ENCODE results near the gene AGBL4.

AGBL4 gene

DNA sequence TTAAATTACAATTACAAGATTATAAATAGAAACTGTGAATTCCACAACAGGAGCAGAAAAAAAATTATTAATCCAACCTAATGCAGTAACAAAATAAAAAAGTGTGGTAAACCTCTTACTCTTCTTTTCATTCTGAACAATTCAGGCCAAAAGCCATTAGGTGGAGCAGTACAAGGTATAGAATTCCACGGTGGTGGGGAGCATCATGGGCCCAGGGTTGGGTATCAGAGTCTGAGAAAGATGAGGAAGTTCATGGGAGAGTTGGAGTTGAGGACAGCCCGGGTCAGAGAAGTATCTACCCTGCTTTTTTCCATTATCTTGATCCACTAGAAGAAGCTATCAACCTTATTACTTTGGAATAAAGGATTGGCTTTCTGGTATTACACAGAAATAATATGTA is 586.9 kb downstream of the AGBL4 start:
- no peak for TF ChIP-seq ZFX (IDR thresholded peaks at IDR 0.05; ENCODE audit: borderline replicate concordance)
- TF ChIP-seq, protein P1, sequence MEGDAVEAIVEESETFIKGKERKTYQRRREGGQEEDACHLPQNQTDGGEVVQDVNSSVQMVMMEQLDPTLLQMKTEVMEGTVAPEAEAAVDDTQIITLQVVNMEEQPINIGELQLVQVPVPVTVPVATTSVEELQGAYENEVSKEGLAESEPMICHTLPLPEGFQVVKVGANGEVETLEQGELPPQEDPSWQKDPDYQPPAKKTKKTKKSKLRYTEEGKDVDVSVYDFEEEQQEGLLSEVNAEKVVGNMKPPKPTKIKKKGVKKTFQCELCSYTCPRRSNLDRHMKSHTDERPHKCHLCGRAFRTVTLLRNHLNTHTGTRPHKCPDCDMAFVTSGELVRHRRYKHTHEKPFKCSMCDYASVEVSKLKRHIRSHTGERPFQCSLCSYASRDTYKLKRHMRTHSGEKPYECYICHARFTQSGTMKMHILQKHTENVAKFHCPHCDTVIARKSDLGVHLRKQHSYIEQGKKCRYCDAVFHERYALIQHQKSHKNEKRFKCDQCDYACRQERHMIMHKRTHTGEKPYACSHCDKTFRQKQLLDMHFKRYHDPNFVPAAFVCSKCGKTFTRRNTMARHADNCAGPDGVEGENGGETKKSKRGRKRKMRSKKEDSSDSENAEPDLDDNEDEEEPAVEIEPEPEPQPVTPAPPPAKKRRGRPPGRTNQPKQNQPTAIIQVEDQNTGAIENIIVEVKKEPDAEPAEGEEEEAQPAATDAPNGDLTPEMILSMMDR (IDR thresholded peaks at IDR 0.05): no peak
- H3K27ac ChIP-seq: no peak overlapping the region

DNA sequence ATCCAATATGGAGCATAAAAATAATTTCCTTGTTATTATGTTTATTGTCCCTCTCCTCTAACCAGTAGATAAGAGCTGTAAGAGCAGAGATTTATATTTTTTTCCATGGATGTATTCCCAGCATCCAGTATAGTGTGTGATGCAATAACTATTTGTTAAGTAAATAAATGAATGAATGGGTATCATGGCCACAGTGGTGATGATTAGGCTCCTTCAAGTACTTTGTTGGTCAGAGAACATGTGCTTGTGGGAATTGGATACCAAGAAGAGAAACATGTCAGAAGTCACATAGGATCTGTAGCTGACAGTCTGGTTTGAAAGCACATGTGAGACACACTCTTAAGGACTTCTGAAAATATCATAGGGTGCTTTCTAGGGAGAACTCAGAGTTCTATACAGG is 588.5 kb downstream of the AGBL4 start:
- TF ChIP-seq, protein P1 (IDR thresholded peaks at IDR 0.05): no peak
- no peak for TF ChIP-seq ZFX (IDR thresholded peaks at IDR 0.05; ENCODE audit: borderline replicate concordance)
- no peak overlapping the region for H3K27ac ChIP-seq

DNA sequence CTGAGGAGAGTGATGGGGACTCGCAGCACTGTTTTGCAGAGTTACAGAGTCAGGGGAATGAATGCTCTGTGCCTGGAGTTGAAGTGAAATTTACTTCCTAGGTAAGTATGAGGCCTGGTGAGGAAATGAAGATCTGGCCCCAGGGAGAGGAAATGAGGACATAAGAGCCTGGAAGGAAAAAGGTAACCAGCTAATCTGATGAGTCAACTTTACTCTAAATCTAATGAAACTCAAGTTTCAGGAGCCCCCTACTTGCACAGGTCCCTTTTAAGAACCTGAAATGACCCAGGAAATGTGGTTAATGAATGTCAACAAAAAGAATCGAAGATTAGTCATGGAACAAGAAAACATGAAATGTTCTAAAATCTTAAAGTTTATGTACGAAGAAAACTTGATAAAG is 599.0 kb downstream of the AGBL4 start:
- H3K27ac ChIP-seq: no peak overlapping the region
- no peak for TF ChIP-seq ZFX (IDR thresholded peaks at IDR 0.05; ENCODE audit: borderline replicate concordance)
- TF ChIP-seq, protein P1 (IDR thresholded peaks at IDR 0.05): no peak

DNA sequence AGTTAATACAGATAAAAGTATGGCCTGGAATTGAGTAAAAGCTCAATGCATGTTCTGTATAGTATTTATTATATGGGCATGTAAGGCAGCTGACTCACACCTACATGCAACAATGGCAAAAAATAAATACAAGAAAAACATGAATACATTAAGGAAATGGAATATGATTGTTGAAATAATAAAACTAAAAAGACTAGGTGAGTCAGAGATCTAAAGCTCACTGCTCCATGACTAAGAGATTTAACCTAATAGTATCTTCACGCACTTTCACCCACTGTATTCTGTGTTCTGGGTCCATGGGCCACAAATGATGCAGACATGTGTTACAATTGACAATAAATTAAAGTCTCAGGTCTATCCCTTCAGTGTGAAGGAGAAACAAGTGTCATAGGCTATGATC is 607.0 kb downstream of the AGBL4 start:
- H3K27ac ChIP-seq: no peak overlapping the region
- no peak for TF ChIP-seq ZFX (IDR thresholded peaks at IDR 0.05; ENCODE audit: borderline replicate concordance)
- TF ChIP-seq, protein P1 (IDR thresholded peaks at IDR 0.05): no peak

DNA sequence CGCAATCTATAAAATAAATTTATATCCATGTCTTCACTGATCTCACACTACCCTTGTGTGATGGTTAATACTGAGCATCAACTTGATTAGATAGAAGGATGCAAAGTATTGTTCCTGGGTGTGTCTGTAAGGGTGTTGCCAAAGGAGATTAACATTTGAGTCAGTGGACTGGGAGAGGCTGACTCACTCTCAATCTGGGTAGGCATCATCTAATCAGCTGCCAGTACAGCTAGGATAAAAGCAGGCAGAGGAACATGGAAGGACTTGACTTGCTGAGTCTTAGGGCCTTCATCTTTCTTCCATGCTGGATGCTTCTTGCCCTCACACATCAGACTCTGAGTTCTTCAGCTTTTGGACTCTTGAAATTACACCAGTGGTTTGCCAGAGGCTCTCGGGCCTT is 615.4 kb downstream of the AGBL4 start:
- no peak overlapping the region for H3K27ac ChIP-seq
- no peak for TF ChIP-seq ZFX (IDR thresholded peaks at IDR 0.05; ENCODE audit: borderline replicate concordance)
- TF ChIP-seq, protein P1 (IDR thresholded peaks at IDR 0.05): no peak

DNA sequence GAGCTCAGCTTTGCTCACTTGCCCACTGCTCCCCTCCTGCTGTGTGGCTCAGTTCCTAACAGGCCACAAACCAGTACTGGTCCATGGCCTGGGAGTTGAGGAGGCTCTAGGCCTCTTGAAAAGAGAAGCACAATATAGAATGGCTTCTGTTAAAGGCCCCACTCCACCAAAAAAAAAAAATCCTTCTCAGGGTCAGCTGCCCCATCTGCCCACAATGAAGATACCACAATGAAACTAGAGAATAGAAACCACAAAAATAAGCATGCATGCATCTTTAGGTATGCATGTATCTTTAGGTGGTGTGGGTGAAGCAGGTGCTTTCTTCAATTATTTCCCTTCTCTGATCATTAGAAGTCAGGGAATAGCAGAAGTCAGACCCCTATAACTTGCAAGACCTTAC is 626.7 kb downstream of the AGBL4 start:
- TF ChIP-seq, protein P1 (IDR thresholded peaks at IDR 0.05): no peak
- TF ChIP-seq ZFX (IDR thresholded peaks at IDR 0.05; ENCODE audit: borderline replicate concordance): no peak

DNA sequence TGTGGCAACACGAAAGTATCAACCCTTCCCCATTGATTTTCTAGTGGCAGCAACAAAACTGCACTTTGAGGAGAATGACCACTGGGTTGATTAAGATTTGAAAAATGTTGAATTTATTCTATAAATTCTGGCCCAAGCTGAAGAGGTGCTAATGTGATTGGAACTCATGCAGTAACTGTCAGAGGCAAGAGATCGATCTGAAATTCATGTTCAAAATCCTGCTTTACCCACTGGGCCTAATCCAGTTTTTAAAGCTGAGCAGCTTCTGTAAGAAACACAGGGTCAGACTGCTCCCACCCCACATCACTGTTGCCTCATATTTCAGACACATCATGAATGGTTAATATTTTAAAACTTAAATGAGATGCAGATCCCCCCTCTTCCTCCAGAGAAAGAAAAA is 629.6 kb downstream of the AGBL4 start:
- TF ChIP-seq, protein P1 (IDR thresholded peaks at IDR 0.05): no peak
- no peak for TF ChIP-seq ZFX (IDR thresholded peaks at IDR 0.05; ENCODE audit: borderline replicate concordance)
- no peak overlapping the region for H3K27ac ChIP-seq

More for the DNA sequence above, 626.7 kb downstream of the AGBL4 start:
- H3K27ac ChIP-seq: no peak overlapping the region

All from 22Rv1 (cell line).